Mesendoderm (in vitro differentiated cells): ENCODE results near the gene CDC37.
"Not testable (repeated sequence)": the region's sequence is repeated elsewhere in the genome, so short reads cannot be mapped to it uniquely, and the experiment has no call there.

Source experiments
- DNase-seq: peaks from one replicate; pipeline ENCODE4 v3.0.0; 2013
- H2AK5ac ChIP-seq: 2 replicates; pipeline ENCODE4 v1.6.1; 2013; ENCODE audit warnings: low read length, inconsistent platforms
- H2BK120ac ChIP-seq: 2 replicates; pipeline ENCODE4 v1.6.1; 2013; ENCODE audit warnings: low read depth, mild to moderate bottlenecking, low read length, moderate library complexity, mixed read lengths
- H2BK15ac ChIP-seq: replicated peaks from 2 replicates; pipeline ENCODE4 v1.6.1; 2013; ENCODE audit warnings: low read depth, mild to moderate bottlenecking, moderate library complexity
- H2BK5ac ChIP-seq: 2 replicates; pipeline ENCODE4 v1.6.1; 2013; ENCODE audit warnings: low read length, inconsistent platforms
- H3K18ac ChIP-seq: 2 replicates; pipeline ENCODE4 v1.6.1; 2013; ENCODE audit warnings: mild to moderate bottlenecking, low read length, mixed read lengths
- H3K23ac ChIP-seq: one replicate; pipeline ENCODE4 v1.6.1; 2013; ENCODE audit warnings: low read length
- H3K27ac ChIP-seq: 2 replicates; pipeline ENCODE4 v1.5.1; 2013; ENCODE audit warnings: low read depth, mild to moderate bottlenecking, inconsistent platforms, low read length, moderate library complexity
- H3K27me3 ChIP-seq: 2 replicates; pipeline ENCODE4 v1.6.1; 2013; ENCODE audit warnings: low read length, control low read depth, mild to moderate bottlenecking, inconsistent platforms; ENCODE audit not compliant: insufficient read depth, poor library complexity
- H3K36me3 ChIP-seq: 2 replicates; pipeline ENCODE4 v1.6.1; 2013; ENCODE audit warnings: low read length, inconsistent platforms; ENCODE audit not compliant: control insufficient read depth, insufficient read depth
- H3K4ac ChIP-seq: one replicate; pipeline ENCODE4 v1.6.1; 2013; ENCODE audit warnings: low read depth, mild to moderate bottlenecking, low read length, moderate library complexity
- H3K4me1 ChIP-seq: 2 replicates; pipeline ENCODE4 v1.6.1; 2013; ENCODE audit warnings: low read depth, low read length, inconsistent platforms; ENCODE audit not compliant: control insufficient read depth
- H3K4me2 ChIP-seq: 2 replicates; pipeline ENCODE4 v1.6.1; 2013; ENCODE audit warnings: low read length
- H3K4me3 ChIP-seq: 2 replicates; pipeline ENCODE4 v1.5.1; 2013; ENCODE audit warnings: mild to moderate bottlenecking, low read length
- H3K56ac ChIP-seq: one replicate; pipeline ENCODE4 v1.6.1; 2013; ENCODE audit warnings: low read length
- H3K79me1 ChIP-seq: 2 replicates; pipeline ENCODE4 v1.6.1; 2013; ENCODE audit warnings: low read length, inconsistent platforms
- H3K79me2 ChIP-seq: 2 replicates; pipeline ENCODE4 v1.6.1; 2013; ENCODE audit warnings: mild to moderate bottlenecking, low read length; ENCODE audit not compliant: control insufficient read depth, insufficient read depth
- H3K9ac ChIP-seq: 2 replicates; pipeline ENCODE4 v1.6.1; 2013; ENCODE audit warnings: low read length, inconsistent platforms
- H4K5ac ChIP-seq: one replicate; pipeline ENCODE4 v1.6.1; 2013; ENCODE audit warnings: low read length
- H4K8ac ChIP-seq: one replicate; pipeline ENCODE4 v1.6.1; 2013; ENCODE audit warnings: low read depth, mild to moderate bottlenecking, control low read depth, low read length, moderate library complexity
- WGBS: extraction: QIAGEN DNeasy Blood & Tissue Kit; methylation state at CpG from one replicate; pipeline ENCODE4 v1.1.7; 2013; ENCODE audit warnings: low lambda C conversion rate, missing lambda C conversion rate; ENCODE audit not compliant: insufficient coverage; ENCODE audit errors: extremely low coverage; 5-methylcytosine and 5-hydroxymethylcytosine counted together

Gene CDC37

GRCh38 chr19:10412257-10412977 lies 9.1 kb upstream of the CDC37 start:
- no peak overlapping the region for H2BK5ac ChIP-seq
- H3K56ac ChIP-seq = no peak overlapping the region
- H3K27ac ChIP-seq = no peak overlapping the region
- no peak overlapping the region for H2BK120ac ChIP-seq
- no peaks in the 10 kb centered on the region for H3K36me3 ChIP-seq
- no peak overlapping the region for H2BK15ac ChIP-seq
- H3K23ac ChIP-seq = no peak overlapping the region
- H3K27me3 ChIP-seq = no peaks in the 10 kb centered on the region
- H3K18ac ChIP-seq = no peak overlapping the region
- H3K4me1 ChIP-seq = no peaks in the 10 kb centered on the region
- no peak overlapping the region for H4K5ac ChIP-seq
- no peak overlapping the region for H3K4me2 ChIP-seq
- H3K79me1 ChIP-seq = no peaks in the 10 kb centered on the region
- no peaks in the 10 kb centered on the region for H3K79me2 ChIP-seq
- H2AK5ac ChIP-seq = no peak overlapping the region
- no peak for DNase-seq
- WGBS = no CpG with 5 or more reads among the region's 13 CpGs
- H3K9ac ChIP-seq = no peak overlapping the region
- no peak overlapping the region for H3K4me3 ChIP-seq
- no peak overlapping the region for H4K8ac ChIP-seq
- no peak overlapping the region for H3K4ac ChIP-seq

- not testable (repeated sequence) for H3K79me2 ChIP-seq, H3K4me1 ChIP-seq, H3K4ac ChIP-seq, H4K5ac ChIP-seq, H3K9ac ChIP-seq, H4K8ac ChIP-seq, H3K56ac ChIP-seq, H3K27me3 ChIP-seq, H3K23ac ChIP-seq, H2BK5ac ChIP-seq, H3K18ac ChIP-seq, H3K27ac ChIP-seq, H3K36me3 ChIP-seq, H3K79me1 ChIP-seq, DNase-seq, H3K4me3 ChIP-seq, H2BK120ac ChIP-seq, H2BK15ac ChIP-seq, H3K4me2 ChIP-seq, H2AK5ac ChIP-seq
- WGBS = no CpG with 5 or more reads among the region's 5 CpGs
Measured at GRCh38 chr19:10411224-10411623, 7.9 kb upstream of the CDC37 start.

GRCh38 chr19:10408511-10409283 lies 5.4 kb upstream of the CDC37 start:
- Histone ChIP-seq H3K79me1 (no peaks in the 10 kb centered on the region), H2BK15ac (no peak overlapping the region), H3K9ac (no peak overlapping the region), H3K4me1 (no peaks in the 10 kb centered on the region), H2AK5ac (no peak overlapping the region), H3K4me2 (no peak overlapping the region), H4K8ac (no peak overlapping the region), H3K4ac (no peak overlapping the region), H3K23ac (no peak overlapping the region), H2BK5ac (no peak overlapping the region), H3K4me3 (no peak overlapping the region), H3K18ac (no peak overlapping the region), H3K27me3 (peaks cover 9% of the 10 kb centered on the region), H3K56ac (no peak overlapping the region), H3K27ac (no peak overlapping the region), H3K79me2 (no peaks in the 10 kb centered on the region), H3K36me3 (no peaks in the 10 kb centered on the region), H2BK120ac (no peak overlapping the region), H4K5ac (no peak overlapping the region)
- no CpG with 5 or more reads among the region's 18 CpGs for WGBS
- DNase-seq = no peak

GRCh38 chr19:10407096-10407495 lies 3.8 kb upstream of the CDC37 start:
- Histone ChIP-seq H3K56ac (no peak overlapping the region), H3K4me2 (no peak overlapping the region), H2BK15ac (no peak overlapping the region), H3K4ac (no peak overlapping the region), H2BK5ac (no peak overlapping the region), H3K27ac (no peak overlapping the region), H3K79me1 (peaks cover 5% of the 10 kb centered on the region), H3K18ac (no peak overlapping the region), H3K27me3 (peaks cover 9% of the 10 kb centered on the region), H3K9ac (no peak overlapping the region), H4K8ac (no peak overlapping the region), H3K79me2 (peaks cover 12% of the 10 kb centered on the region), H3K23ac (no peak overlapping the region), H3K36me3 (no peaks in the 10 kb centered on the region), H2BK120ac (no peak overlapping the region), H3K4me1 (no peaks in the 10 kb centered on the region), H2AK5ac (no peak overlapping the region), H3K4me3 (no peak overlapping the region), H4K5ac (no peak overlapping the region)
- DNase-seq = no peak

GRCh38 chr19:10406191-10406590 lies 2.8 kb upstream of the CDC37 start:
- Histone ChIP-seq H2BK120ac (no peak overlapping the region), H3K4me2 (no peak overlapping the region), H3K18ac (no peak overlapping the region), H3K27me3 (peaks cover 9% of the 10 kb centered on the region), H3K4me1 (no peaks in the 10 kb centered on the region), H3K23ac (no peak overlapping the region), H2AK5ac (no peak overlapping the region), H3K36me3 (no peaks in the 10 kb centered on the region), H2BK15ac (no peak overlapping the region), H3K9ac (no peak overlapping the region), H2BK5ac (no peak overlapping the region), H3K56ac (no peak overlapping the region), H3K4me3 (no peak overlapping the region), H3K27ac (no peak overlapping the region), H3K4ac (no peak overlapping the region), H4K8ac (no peak overlapping the region), H3K79me1 (peaks cover 6% of the 10 kb centered on the region), H3K79me2 (peaks cover 19% of the 10 kb centered on the region), H4K5ac (no peak overlapping the region)
- DNase-seq = no peak
- no CpG with 5 or more reads among the region's 6 CpGs for WGBS
